ENCODE data around the gene FAM204A.
A peak's percentile ranks its signal among the peaks of the same experiment; 100 is the strongest.

FAM204A gene

DNA sequence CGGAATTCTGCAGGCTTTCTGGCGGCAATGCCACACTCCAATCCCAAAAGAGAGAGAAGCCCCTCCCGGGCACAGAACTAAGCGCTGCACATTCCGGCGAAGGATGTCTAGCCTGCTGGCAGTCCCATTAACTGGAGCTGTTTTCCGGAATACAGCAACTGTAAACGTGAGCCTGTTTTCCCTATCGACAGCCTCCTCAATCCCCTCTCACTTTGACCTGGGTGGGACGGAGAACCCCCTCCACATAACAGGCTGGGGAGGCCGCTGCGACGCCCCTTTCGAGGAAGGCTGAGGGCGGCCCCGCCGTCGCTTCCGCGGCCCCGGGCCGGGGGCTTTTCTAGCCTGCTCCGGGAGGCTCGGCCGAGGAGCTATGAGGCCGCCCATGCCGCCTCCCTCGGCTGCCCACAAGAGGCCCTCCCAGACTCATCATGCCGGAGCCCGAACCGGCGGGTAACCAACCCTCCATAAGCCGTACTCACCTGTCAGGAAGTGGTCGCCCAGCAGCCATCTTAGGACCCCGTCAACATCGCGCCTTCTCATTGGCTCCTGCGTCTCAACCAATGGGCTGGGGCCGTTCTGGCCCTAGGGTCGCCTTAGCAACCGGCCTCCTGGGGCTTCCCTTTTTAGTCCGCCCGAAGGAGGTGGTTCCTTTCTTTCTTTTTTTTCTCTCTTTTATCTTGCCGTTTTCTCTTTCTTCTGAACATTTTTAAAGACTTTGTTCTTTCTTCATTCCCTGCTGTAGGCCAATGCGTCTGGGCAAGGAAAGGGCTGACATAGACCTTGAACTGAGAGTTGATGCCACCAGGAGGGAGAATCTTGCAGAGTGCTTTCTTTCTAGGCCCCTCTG lies at the start of gene FAM204A:
Gene FAM204A, minus strand, starts transcription at position 534 of the 847 bp plus-strand sequence. CDS start 5,909 bp downstream, outside the sequence.
- DNase-seq: peak; percentile 88

DNA sequence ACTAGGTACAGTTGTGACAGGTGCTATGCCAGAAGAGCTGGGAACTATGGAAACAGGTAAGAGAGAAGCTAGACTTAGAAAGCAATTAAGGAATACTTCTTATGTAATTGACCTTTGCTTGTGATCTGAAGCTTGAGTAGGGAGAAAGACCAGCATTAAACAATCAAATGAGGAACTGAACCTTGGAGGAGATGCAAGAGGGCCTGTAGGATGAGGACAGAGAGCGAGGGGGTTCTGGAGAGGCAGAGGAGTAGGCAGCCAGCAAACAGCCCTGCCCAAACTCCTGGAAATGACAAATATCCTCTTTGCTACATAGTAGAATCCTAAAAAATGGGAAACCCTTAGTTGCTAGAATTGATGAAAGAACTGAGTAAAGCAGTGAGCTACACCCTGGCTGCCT lies 41.6 kb upstream of the FAM204A start:
- DNase-seq: no peak

DNA sequence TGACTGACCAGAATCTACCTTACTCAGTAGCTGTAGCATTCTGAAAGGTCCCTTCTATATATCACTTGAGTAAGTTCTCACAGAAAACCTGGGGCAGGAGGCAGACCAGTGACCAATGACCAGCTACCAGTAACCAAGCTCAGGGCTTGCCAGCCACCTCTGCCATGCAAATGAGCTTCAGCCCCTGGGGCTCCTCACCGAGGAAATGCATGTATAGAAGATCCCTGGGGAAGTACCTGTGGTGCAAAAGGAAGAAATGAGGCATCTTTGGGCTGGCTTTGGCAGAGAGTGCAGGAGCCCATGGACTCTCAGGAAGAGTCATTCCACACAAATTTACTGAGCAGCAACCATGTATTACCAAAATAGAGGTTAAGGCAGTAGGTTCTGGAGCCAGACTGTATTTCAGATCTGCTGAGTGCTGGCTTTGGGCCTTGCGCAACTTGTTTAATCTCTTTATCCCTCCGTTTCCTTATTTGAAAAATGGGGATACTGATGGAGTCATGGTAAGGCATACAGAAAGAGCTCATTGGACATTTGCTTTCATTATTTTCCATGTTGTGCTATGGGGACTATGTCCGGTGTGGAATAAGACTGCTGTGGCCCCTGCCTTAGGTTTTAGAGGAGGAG lies 41.1 kb upstream of the FAM204A start:
- DNase-seq: no peak

DNA sequence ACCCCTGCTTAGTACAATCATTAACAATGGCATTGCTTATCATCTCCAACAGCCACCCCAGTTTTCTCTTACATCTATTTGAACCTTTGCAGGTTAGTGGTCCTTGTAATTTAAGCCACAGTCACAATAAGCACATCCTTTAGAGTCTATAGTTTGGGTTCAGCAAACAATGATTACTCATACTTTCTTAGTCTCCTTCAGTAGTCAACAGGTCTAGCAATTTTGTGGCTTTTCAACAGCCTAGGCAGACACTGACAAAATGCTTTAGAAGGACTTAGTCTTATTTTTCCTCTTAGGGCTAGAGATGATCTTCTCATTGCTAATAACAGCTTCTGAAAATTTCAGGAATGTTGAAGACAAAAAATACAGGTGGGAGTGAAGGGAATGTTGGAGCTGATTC lies 32.3 kb upstream of the FAM204A start:
- no peak for DNase-seq

DNA sequence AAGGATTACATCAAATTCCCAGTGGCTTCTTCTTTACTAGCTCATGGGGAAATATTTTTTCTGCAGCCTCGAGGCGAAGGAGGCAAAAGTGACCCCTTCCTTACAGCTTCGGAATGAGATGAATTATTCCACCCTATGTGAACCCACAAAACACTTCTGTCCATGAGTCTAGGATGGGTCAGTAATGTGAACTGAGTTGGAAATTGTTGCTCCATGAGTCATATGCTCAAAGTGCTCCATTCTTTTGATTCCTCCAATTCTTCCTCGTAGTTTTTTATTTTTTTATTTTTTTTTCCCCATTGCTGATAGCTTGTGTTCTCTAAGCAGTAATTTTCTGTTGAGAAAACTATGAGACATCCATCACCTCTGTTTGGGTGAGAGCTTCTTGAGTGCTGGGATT lies 31.7 kb upstream of the FAM204A start:
- DNase-seq: no peak

DNA sequence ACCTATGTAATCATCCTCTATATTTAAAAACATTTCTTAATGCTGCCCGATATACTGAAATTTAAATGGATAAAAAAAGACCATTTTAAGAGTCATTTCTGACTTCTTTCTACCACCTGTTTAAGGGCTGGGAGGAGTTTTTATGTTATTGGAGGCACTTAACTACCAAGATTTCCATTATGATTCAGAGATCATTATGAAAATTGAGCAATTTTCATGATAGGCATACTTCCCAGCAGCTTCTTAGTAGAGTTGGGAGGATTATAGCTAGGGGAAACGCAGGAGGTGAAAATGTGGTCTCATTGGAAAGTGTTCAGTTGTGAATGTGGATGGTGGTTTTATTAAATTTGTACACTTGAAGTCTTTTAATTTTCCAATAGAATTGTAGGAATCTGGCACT lies 28.4 kb upstream of the FAM204A start:
- no peak for DNase-seq

DNA sequence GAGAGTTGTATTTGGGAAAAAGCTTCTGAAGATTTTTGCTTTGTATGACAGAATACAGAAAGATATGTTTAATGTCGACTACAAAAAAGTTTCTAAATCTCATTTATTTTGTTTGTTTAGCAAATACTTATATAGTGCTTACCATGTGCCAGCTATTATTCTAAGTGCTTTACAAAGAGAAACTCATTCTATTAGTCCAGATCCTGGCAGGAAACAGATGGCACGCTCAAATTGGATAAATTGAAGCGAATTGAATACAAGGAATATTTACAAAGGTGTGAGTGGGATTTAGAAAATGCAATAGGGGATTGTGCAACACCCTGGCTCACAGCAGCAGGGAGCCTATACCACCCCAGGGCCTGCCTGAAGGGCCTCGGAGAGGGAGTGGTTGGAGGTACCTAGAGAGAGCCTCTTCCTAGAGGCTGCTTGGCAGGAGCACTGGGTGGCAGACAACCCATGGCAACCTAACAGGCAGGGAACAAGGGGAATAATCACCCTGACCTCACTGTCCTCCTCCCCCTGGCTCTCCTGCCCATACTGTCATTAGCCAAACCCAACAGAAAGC lies 27.6 kb upstream of the FAM204A start:
- DNase-seq: peak; percentile 95

DNA sequence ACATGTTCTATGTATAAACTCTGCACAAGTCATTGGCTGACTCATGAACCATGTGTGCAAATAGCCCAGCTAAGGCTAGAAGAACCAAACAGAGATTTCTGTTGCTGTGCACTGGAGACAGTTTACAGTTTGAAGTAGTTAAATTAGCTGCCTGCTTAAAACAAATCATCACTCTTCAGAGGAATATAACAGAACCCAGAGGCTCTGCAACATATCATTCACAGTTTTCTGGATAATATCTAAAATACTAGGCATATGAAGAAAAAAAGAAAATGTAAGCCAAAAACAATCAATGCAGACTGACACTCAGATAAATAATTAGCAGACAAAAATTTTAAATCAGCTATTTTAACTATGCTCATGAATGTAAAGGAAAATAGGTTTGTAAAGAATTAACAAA lies 23.6 kb upstream of the FAM204A start:
- DNase-seq: no peak

DNA sequence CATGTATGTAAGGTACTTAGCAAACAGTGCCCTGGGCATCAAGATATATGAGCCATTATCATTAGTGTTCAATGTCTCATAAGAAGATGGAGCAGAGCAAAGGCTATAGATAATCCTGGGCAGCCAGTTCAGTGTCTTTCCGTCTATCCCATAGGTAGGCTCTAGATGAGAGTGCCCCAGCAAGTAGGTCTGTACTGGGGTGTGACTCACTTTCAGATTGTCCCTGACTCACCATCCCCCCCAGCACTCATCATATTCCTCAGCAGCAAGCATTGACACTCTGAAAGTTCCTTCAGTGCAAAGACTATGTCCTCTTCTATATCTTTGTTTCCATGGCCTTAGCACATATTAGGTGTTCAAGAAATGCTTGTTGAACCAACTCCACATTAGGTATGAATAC lies 20.0 kb upstream of the FAM204A start:
- no peak for DNase-seq

DNA sequence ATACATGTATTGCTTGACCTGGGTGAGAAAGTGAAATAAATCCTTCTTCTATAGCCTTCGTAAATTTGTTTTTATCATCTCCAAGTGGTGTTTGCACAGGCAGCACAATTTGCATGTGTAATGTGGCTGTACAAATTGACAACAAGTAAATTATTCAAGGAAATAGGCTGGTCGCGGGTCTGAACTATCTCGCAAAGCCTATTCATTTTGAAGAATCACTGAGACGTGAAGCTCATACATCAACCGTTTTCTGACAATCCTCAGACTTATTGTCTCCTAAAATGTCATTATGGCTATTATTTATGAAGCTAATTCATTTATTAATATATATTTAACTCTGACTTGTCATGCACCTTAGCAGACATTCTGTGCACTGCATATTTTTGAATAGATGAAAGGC lies 16.2 kb upstream of the FAM204A start:
- DNase-seq: no peak

DNA sequence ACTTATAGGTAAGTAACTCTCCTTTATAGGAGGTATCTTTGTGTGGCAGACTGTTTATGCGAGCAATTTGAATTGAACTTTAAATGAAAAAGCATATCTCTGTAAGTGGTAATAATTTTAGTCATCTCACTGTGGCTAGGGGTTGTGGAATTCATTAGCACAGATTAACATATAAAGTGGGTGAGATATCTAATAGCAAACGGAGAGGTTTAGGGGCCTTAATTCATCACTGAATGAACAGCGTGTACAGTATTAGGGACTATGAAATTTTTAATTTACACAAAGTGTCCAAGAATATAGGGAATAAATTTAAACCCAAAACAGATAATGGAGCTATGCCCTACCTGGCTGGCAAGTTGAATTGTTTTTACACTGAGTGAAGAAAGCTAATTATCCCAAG lies 15.7 kb upstream of the FAM204A start:
- no peak for DNase-seq

DNA sequence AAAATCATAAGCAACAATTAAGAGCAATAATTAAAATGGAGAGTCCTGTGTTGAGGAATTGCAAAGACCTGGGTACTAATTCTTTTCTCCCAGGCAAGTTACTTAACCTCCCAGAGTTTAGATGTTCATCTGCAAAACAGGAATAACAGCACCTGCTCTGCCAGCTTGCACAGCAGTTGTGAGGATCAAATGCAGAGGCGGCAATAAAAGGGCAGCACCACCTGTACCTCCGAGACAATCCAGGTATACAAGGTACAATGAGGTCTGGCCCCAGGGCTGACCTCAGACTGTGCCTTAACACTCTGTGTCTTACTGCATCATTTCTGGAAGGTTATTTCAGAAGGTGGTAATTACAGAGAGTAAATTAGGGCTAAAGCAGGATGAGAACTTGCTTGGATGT lies 14.5 kb upstream of the FAM204A start:
- no peak for DNase-seq

DNA sequence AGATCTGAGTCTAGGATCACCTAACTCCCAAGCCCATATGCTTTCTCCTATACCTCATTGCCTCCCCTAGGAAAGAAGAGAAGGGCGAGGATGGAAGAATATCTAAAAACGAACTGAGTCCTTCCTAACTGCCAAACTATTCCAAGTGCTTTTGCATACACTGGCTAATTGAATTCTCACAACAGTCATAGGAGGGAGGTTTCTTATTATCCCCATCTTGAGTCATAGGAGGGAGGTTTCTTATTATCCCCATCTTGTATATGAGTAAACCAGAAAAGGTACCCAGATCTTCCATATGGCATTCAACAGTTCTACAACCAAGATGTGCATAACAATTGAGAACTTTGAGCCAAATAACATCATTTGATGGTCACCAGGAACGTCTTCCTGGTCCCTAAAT lies 13.1 kb upstream of the FAM204A start:
- no peak for DNase-seq

DNA sequence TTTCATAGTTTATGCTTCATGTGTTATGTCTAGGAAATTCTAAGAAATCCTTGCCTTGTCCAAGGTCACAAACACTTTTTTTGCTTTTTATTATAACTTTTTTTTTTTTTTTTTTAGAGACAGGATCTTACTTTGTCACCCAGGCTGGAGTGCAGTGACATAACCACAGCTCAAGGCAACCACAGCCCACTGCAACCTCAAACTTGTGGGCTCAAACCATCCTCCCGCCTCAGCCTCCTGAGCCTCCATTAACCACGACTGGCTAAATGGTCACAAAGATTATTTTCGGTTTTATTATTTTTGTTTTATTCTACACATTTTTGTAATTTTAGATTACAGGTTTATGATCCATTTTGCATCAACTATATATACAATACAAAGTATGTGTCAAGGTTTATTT lies 7.1 kb upstream of the FAM204A start:
- no peak for DNase-seq

DNA sequence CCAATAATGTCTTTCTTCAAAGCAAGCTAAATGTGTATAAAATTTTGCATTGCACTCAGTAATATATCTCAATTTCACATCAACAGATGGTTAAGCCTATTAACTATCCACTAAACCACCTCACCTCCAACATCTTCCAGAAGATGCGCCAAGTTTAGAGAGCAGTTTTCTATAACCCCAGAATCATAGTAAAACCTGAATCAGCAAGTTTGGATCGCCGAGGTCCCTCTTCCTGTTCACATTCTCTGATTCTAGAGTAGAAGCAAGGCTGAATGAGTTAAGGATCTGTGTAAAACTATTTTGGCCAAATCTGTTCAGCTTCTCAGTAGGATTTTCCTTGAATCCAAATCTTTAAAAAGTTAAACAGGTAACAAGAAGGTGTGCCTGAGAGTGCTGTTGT lies 1.4 kb upstream of the FAM204A start:
- no peak for DNase-seq

DNA sequence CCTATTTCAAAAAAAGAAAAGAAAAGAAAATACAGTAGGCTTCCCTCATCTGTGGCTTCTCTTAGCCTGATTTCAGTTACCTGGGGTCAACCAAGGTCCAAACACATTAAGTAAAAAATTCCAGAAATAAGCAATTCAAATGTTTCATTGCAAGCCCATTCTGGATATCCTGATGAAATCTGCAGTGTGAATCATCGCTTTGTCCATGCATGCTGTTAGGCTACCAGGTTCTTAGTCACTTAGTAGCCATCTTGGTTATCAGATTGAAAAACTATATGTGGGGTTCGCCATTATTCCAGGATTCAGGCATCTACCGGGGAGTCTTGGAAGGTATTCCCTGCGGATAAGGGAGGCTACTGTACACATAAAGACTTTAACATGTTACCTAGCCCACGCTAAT lies 991 bp upstream of the FAM204A start:
- no peak for DNase-seq

DNA sequence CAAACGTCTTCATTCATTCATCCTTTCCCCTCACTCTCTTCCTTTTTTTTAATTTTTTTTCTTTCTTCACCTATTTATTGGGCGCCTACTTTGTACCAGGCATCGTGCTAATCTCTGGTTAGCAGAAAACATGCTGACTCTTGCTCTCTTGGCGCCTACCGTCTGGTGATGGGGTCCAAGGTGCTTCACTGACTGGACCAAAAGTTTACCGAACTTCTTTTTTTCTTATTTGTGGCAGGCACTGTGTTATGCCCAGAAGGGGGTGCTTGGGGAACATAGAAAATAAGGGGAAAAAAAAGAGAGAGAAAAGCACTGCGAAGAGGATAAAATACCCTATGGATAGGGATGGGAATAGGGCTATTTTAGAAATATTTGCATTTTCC lies 505 bp upstream of the FAM204A start:
- no peak for DNase-seq

DNA sequence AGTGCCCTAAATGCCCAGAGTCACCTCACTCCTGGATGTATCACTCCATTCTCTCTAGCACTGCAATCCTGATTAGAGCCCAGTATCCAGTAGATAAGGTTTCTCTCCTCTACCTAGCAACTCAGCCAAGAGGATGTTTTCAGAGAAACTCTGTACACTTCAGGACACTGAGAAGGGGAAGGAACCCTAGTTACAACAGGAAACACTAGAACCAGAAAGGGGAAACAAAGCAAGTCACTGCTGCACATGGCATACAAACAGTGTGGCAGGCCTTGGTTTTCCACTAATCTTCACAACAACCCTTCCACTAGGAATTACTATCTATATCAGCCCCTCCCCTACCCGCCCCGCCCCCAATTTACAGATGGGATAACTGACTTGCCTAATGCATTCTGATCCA lies 1.6 kb downstream of the FAM204A start:
- no peak for DNase-seq

DNA sequence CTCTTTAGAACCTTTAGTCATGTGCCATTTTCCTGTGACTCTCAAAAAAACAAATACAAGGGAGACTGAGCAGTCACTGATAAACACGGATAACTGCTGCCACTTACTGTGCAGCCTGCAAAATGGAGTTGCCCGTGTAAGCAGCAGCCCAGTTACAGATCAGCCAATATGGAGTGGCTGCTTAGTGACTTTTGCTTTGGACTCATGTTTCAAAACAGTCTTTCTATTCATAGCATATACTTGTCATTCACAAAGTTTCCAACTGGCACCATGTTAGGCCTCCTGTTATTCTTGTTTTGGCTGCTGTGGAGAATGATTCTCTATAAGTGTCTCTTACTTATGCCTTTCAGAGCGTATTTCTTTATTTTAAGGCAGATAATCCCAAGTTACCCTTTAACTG lies 3.0 kb downstream of the FAM204A start:
- DNase-seq: no peak

DNA sequence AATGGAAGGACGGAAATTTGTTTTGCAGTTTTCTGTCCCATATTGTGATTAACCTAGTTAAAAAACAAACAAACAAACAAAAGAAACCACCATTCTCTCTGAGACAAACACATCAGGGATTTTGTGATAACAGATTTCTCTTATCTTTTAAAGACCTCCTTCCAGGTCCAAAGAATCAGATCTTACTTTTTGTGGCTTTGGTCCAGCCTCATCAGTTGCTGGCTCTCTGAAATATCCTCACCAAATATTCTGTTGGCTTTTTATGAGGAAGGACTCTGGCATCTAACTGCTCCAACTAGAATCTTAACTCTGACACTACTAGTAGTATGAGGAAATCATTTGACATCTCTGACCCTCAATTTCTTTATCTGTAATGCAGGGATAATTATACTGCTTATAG lies 4.8 kb downstream of the FAM204A start:
- DNase-seq: no peak

DNA sequence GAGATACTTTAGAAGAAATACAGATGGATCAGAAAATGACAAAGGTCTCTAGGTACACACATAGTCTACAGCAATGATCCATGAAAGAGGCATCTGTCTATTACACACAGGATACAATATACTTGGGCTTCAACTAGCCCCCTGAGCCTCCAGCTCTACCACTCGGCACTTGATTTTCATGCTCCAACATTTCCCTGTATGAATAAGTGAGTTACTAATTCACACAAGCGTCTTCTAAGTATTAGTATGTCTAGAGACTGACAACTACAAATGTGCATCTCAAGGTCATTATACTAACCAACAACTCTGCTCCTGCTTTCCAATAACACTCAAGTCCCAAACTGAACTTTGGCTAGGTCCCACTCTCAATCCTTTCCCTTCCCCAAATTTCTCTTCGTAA lies 8.3 kb downstream of the FAM204A start:
- no peak for DNase-seq

DNA sequence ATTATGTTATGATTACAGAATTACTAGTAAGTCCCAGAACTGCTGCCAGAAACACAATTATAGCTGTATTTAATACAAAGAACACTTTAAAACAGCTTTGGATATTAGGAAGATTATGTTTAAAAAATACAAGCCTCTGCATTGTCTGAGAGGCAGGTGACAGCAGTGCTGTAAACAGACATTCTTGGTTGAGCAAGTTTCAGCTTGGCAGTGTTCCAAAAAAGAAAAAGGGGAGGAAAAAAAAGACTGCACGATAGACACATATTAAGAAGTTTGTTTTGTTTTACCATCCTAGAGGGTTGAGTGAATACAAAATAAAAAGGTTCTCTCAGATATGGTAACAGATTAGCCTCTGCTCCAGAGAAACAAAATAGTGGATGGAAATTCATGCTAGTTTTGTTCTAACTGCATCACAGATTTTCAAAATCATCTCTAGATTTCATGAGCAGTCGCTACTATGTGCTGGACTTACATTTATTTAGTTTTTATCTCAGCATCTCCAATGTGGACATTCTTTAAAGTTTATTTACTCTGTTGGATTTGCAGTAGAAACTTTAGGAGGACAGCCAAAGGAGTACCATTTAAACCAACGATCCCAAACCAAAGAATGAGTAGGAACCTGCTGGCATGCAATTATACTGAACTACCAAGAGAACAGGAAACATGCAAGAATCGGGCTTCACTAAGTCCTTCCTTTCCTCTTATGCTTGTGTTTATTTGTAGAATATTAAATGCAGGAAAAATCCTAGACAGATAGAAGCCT lies 9.0 kb downstream of the FAM204A start:
- peak; percentile 80 for DNase-seq

DNA sequence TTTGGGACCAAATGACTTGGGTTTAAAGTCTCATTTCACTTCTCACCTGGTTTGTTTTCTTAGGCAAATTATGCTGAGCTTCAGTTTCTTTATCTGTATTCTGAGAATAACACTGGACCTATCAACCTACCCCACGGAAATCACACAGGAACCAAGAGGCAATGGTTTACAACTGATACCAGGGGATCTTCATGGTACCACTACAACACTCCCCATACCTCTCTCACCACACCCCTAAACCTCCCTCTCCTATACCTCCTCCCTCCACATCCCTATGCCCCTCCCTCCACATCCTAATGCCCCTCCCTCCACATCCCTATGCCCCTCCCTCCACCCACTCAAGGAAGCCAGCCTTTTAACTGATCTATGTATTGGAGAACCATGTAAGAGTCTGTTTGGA lies 9.9 kb downstream of the FAM204A start:
- no peak for DNase-seq
